ENCODE data around the gene DDIAS. TPM values are rescaled to one million over a fixed set of nuclear protein-coding genes. Genes with fewer than 3 reads are reported as not detected.

Gene DDIAS
- total RNA-seq, 4 donors from 2014 or later: 0.27 to 0.83 (median 0.47) TPM; not detected in 1

GRCh38 chr11:82874646-82875523, 26.7 kb upstream of the DDIAS start:
- no peaks in the 10 kb centered on the region for H3K4me1 ChIP-seq
- H3K27ac ChIP-seq: no peak overlapping the region
- TF ChIP-seq CTCF (IDR thresholded peaks at IDR 0.05) (no peak), POLR2A (IDR thresholded peaks at IDR 0.05) (no peak)
- H3K27me3 ChIP-seq: no peaks in the 10 kb centered on the region
- H3K36me3 ChIP-seq: no peaks in the 10 kb centered on the region
- H3K9me3 ChIP-seq: no peaks in the 10 kb centered on the region
- no peak for DNase-seq
- no peak overlapping the region for H3K4me3 ChIP-seq

GRCh38 chr11:82883853-82884252, 17.7 kb upstream of the DDIAS start:
- no peaks in the 10 kb centered on the region for H3K27me3 ChIP-seq
- H3K4me1 ChIP-seq: no peaks in the 10 kb centered on the region
- H3K36me3 ChIP-seq: no peaks in the 10 kb centered on the region
- TF ChIP-seq CTCF (IDR thresholded peaks at IDR 0.05) (no peak), POLR2A (IDR thresholded peaks at IDR 0.05) (no peak)
- no peaks in the 10 kb centered on the region for H3K9me3 ChIP-seq
- no peak for DNase-seq
- H3K4me3 ChIP-seq: no peak overlapping the region
- no peak overlapping the region for H3K27ac ChIP-seq

GRCh38 chr11:82889133-82890001, 12.2 kb upstream of the DDIAS start:
- no peak for DNase-seq
- H3K9me3 ChIP-seq: no peaks in the 10 kb centered on the region

GRCh38 chr11:82890002-82890341, 11.6 kb upstream of the DDIAS start:
- DNase-seq: no peak
- Histone ChIP-seq H3K4me1 (no peaks in the 10 kb centered on the region), H3K36me3 (no peaks in the 10 kb centered on the region), H3K4me3 (no peak overlapping the region), H3K9me3 (no peaks in the 10 kb centered on the region), H3K27ac (no peak overlapping the region), H3K27me3 (no peaks in the 10 kb centered on the region)
- TF ChIP-seq CTCF (IDR thresholded peaks at IDR 0.05) (no peak), POLR2A (IDR thresholded peaks at IDR 0.05) (no peak)

More at GRCh38 chr11:82889133-82890001, 12.2 kb upstream of the DDIAS start:
- TF ChIP-seq POLR2A (IDR thresholded peaks at IDR 0.05): no peak
- no peak for TF ChIP-seq CTCF (IDR thresholded peaks at IDR 0.05)
- Histone ChIP-seq H3K27ac (no peak overlapping the region), H3K27me3 (no peaks in the 10 kb centered on the region), H3K4me3 (no peak overlapping the region), H3K4me1 (no peaks in the 10 kb centered on the region), H3K36me3 (no peaks in the 10 kb centered on the region)

- no peaks in the 10 kb centered on the region for H3K4me1 ChIP-seq
- H3K4me3 ChIP-seq: no peak overlapping the region
- H3K27me3 ChIP-seq: no peaks in the 10 kb centered on the region
- H3K9me3 ChIP-seq: no peaks in the 10 kb centered on the region
- TF ChIP-seq POLR2A (IDR thresholded peaks at IDR 0.05) (no peak), CTCF (IDR thresholded peaks at IDR 0.05) (no peak)
- no peaks in the 10 kb centered on the region for H3K36me3 ChIP-seq
- DNase-seq: no peak
- no peak overlapping the region for H3K27ac ChIP-seq
These were observed 10.6 kb upstream of the DDIAS start for GRCh38 chr11:82890936-82891335.

Data from Peyer's patch (tissue), 4 donors.